ENCODE results near the gene AMN. TPM values are rescaled to one million over a fixed set of nuclear protein-coding genes. Genes with fewer than 3 reads are reported as not detected.

Gene AMN
- total RNA-seq, 2 experiments from 2014 or later: 0.17 TPM; not detected in 1

DNA sequence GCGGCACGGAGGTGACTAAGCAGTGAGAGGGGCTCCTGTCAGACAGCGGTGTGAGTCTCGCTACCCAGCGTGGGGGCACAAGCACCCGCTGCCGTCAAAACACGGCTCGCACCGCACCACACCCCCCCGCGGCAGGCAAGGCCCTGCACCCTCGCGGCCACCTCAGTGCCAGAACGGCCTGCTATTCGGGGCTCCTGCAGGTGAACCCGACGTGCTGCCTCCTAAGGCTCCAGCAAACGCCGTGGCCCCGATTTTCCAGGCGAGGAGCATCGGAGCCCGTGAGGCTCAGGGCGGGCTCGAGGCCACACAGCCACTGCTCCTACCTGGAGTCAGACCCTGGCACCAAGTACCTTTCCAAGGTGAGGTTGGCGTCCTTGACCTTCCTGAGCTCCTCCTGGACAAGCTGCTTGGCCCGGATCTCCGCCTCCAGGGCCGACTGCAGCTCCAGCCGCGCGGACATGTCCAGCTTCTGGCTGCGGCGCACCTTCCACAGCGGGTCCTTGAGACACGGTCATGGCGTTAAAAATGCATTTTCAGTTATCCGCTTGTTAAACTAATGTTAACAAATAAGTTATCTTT, 41.8 kb downstream of the AMN start:
- ChIA-PET CTCF (interaction anchor here (0.6 kb wide), 1 partner anchor 16 kb away, joined by 3 read pairs; no protein-coding TSS in a partner anchor), POLR2A (no interaction called here)
- intact Hi-C loops (cut with micrococcal nuclease): no loop called here
- H3K27me3 Mint-ChIP-seq: no peaks in the 10 kb centered on the region
- no peak for DNase-seq
- no peaks in the 10 kb centered on the region for H3K4me1 Mint-ChIP-seq (ENCODE audit: low read depth)
- no peak overlapping the region for H3K27ac Mint-ChIP-seq
- H3K4me3 Mint-ChIP-seq: no peak overlapping the region
- no peaks in the 10 kb centered on the region for H3K9me3 Mint-ChIP-seq
- H3K36me3 Mint-ChIP-seq: no peaks in the 10 kb centered on the region

DNA sequence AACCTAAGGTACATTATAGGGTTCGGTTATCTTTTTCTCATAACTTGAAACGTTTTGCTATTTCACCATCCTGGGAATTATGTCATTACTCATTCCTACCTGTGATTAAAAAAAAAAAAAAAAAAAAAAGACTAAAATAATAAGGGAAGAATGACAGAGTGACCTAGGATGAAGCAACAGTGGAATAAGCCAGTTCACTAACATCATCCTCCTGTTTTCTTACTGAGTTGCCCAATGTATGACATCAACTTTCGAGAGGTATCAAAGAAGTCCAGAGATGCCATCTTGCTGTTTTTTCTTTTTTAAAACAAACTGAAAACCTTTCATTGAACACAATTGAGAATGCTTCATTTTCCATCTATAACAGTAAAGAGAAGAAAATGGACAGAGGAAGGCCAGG, 42.8 kb downstream of the AMN start:
- H3K9me3 Mint-ChIP-seq: no peaks in the 10 kb centered on the region
- intact Hi-C loops (cut with micrococcal nuclease): no loop called here
- ChIA-PET POLR2A (no interaction called here), CTCF (no interaction called here)
- H3K27me3 Mint-ChIP-seq: no peaks in the 10 kb centered on the region
- no peaks in the 10 kb centered on the region for H3K4me1 Mint-ChIP-seq (ENCODE audit: low read depth)
- H3K36me3 Mint-ChIP-seq: no peaks in the 10 kb centered on the region
- no peak overlapping the region for H3K27ac Mint-ChIP-seq
- DNase-seq: no peak
- no peak overlapping the region for H3K4me3 Mint-ChIP-seq

DNA sequence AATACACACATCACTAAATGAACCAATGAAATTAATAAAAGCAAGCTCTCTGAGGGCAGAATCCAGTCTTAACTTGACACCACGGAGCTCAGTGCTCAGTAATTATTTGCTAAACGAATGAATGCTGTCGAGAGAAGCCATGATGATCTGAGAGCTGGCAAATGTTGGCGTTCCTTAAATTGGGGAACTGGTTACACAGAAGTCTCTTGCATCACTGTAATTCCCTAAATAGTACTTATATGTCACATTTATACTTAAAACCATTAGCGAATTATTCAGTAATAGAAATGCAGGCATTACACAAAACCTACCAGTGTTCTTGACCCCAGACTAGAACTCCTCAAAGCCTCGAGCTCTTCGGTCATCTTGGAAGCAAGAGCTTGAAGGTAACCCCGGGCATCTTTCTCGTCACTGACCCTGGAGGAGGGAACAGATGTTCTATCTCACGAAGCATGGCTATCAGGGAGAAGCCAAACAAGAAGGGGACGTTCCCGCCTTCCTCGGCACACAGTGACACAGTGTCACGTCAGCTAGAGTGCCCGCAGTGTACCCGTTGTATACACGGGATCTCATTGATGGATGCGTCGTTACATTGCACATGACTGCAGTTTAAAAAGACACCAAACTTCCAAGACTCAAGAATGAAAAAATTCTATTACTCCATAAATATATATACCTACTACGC, 43.6 kb downstream of the AMN start:
- ChIA-PET CTCF (no interaction called here), POLR2A (no interaction called here)
- Mint-ChIP-seq H3K9me3 (no peaks in the 10 kb centered on the region), H3K36me3 (no peaks in the 10 kb centered on the region), H3K4me1 (ENCODE audit: low read depth) (no peaks in the 10 kb centered on the region), H3K27ac (no peak overlapping the region), H3K4me3 (no peak overlapping the region), H3K27me3 (no peaks in the 10 kb centered on the region)
- intact Hi-C loops (cut with micrococcal nuclease): no loop called here
- no peak for DNase-seq

DNA sequence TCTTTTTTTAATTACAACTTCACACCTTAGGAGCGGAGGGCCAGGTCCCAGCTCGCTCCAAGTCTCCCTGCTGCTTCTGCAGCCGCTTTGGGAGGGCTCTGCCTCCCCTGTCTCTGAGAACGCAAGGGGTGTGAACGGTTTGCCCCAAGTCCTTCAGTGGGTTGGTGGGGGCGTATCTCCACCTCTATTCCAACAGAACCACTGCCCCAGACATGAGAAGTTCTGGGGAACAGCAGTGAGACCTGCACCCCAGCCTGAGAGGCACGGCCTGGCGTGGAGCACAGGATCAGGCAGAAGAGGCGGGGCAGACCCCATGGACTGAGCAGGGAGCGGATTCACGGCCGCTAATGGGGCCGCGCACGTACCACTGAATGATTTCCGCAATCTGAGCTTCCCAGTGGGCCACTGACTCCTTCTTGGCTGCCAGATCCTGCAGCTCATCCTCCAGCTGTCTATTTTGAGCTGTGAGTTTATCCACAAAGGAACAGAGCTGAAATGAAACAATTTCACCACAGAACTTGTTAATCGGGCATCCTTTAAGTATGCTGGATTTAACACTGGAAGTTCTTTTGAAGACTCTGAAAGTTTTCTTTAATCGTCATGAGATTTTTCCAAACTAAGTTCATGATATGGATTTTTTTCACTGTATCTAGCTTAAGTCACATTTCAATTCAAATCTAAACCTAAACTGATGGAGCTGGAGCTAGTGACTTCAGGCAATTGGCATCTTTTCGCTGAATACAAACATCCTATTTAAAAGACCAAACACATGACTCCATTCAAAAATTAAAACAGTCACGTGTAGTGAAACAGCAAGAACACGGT, 44.4 kb downstream of the AMN start:
- no peaks in the 10 kb centered on the region for H3K9me3 Mint-ChIP-seq
- no peak overlapping the region for H3K27ac Mint-ChIP-seq
- H3K4me1 Mint-ChIP-seq (ENCODE audit: low read depth): no peaks in the 10 kb centered on the region
- no peak overlapping the region for H3K4me3 Mint-ChIP-seq
- ChIA-PET POLR2A (no interaction called here), CTCF (no interaction called here)
- H3K27me3 Mint-ChIP-seq: no peaks in the 10 kb centered on the region
- intact Hi-C loops (cut with micrococcal nuclease): no loop called here
- H3K36me3 Mint-ChIP-seq: no peaks in the 10 kb centered on the region
- DNase-seq: no peak

DNA sequence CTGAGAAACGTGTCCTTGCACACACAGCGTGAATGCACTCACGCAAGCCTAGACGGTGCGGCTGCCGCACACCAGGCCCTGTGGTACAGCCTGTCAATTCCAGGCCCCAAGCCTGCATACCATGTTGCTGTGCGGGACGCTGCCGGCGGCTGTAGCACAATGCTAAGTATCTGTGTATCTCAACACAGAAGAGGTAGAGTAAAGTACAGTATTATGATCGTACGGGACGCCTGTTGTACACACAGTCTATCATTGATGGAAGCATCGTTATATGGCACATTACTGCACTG, 45.0 kb downstream of the AMN start:
- no peaks in the 10 kb centered on the region for H3K27me3 Mint-ChIP-seq
- POLR2A ChIA-PET: no interaction called here
- no peak overlapping the region for H3K4me3 Mint-ChIP-seq
- intact Hi-C loops (cut with micrococcal nuclease): no loop called here
- no peaks in the 10 kb centered on the region for H3K9me3 Mint-ChIP-seq
- H3K36me3 Mint-ChIP-seq: no peaks in the 10 kb centered on the region
- H3K4me1 Mint-ChIP-seq (ENCODE audit: low read depth): no peaks in the 10 kb centered on the region
- DNase-seq: no peak
- H3K27ac Mint-ChIP-seq: no peak overlapping the region
- CTCF ChIA-PET: no interaction called here

DNA sequence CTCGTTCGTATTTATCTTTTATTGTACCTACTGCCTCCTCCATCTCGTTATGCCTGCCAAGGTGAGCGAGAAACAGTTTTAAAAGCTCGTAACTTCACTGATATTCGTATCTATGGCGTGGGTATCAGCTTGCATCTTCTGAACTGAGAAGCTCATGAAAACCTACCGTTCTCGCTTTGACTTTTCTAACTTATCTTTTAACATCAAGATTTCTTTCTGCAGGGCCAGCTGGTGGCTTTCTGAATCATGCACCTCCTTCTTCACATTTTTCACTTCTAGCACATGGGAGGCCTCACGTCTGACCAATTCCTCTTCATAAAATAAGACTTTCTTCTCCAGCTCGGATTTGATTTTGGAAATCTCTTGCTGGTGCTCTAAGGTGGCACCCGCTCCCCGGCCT, 45.8 kb downstream of the AMN start:
- intact Hi-C loops (cut with micrococcal nuclease): no loop called here
- no peaks in the 10 kb centered on the region for H3K4me1 Mint-ChIP-seq (ENCODE audit: low read depth)
- POLR2A ChIA-PET: no interaction called here
- no peak overlapping the region for H3K27ac Mint-ChIP-seq
- no peaks in the 10 kb centered on the region for H3K36me3 Mint-ChIP-seq
- DNase-seq: no peak
- CTCF ChIA-PET: interaction anchor here (0.5 kb wide), 1 partner anchor 136 kb away, joined by 4 read pairs; no protein-coding TSS in a partner anchor
- no peak overlapping the region for H3K4me3 Mint-ChIP-seq
- no peaks in the 10 kb centered on the region for H3K27me3 Mint-ChIP-seq
- H3K9me3 Mint-ChIP-seq: no peaks in the 10 kb centered on the region

DNA sequence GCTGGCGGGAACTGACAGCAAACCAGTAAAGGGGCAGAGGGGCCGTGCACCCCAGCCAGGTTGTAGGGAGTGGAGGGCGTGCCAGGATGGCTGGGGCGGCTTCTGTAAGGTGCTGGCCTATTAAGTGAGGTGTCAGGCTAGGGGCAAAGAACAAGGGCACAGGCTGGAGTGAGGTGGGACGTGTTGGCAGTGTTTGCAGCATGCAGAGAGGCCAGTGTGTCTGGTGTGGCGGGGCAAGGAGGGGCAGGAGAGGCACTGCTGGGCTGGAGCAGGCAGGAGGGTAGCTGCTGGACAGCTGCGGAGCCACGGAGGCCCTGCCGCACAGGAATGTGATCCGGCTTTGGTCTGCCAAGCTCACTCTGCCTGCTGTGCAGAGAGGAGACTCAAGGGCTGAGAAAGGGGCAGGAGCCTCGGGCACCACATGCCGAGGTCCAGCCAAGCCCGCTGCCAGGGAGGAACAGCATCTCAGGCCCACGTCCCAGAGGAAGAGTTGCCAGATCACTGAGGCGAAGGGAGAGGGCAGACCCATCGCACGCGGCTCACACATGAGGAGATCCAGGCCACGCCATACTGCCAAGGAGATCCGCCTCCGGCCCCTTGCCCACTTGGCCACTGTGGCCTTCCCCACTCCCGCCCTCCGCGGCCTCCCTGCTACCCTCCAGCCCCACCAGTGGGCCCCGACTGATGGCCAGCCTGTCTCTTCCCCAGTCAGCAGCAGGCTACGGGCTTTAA, 46.8 kb downstream of the AMN start:
- no peak overlapping the region for H3K27ac Mint-ChIP-seq
- DNase-seq: no peak
- no peaks in the 10 kb centered on the region for H3K4me1 Mint-ChIP-seq (ENCODE audit: low read depth)
- H3K9me3 Mint-ChIP-seq: no peaks in the 10 kb centered on the region
- H3K36me3 Mint-ChIP-seq: no peaks in the 10 kb centered on the region
- POLR2A ChIA-PET: no interaction called here
- intact Hi-C loops (cut with micrococcal nuclease): no loop called here
- no peaks in the 10 kb centered on the region for H3K27me3 Mint-ChIP-seq
- H3K4me3 Mint-ChIP-seq: no peak overlapping the region
- CTCF ChIA-PET: no interaction called here

DNA sequence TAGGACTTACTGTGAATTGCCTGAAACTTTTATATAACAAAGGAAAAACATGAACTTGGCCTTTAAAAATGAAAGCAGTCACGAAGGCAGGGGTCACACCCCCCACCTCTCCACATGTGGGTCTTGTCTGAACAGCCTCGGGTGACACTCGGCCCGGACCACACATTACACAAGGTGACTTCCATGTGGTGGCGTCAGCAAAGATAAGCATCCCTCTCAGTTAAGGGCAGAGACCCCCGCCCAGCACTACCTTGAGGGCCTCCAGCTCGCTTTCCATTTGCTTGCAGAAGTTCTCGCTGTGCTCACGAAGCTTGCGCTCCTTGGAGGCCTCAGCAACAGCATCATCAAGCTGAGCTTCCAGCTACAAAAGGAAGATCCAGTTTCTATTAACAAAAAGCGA, 47.4 kb downstream of the AMN start:
- intact Hi-C loops (cut with micrococcal nuclease): no loop called here
- Mint-ChIP-seq H3K4me1 (ENCODE audit: low read depth) (no peaks in the 10 kb centered on the region), H3K4me3 (no peak overlapping the region), H3K36me3 (no peaks in the 10 kb centered on the region), H3K27ac (no peak overlapping the region), H3K27me3 (no peaks in the 10 kb centered on the region), H3K9me3 (no peaks in the 10 kb centered on the region)
- ChIA-PET CTCF (no interaction called here), POLR2A (no interaction called here)
- DNase-seq: no peak

DNA sequence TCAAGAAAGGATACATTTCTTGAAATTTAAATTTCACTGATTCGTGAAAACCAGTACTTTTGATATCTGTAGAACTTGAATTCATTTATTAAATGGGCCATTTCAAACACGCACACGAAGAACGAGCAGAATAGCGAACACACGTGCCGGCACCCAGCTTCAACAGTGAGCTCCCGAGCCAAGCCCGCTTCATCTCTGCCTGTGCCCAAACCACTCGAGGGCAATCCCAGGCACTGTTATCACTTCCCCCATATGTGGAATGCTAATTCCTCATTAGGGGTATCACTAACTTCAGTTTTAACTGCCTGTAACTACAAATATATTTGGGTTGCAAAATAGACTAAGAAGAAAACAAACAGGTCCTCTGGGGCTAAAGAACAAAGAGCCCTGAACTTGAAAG, 48.0 kb downstream of the AMN start:
- Mint-ChIP-seq H3K27me3 (no peaks in the 10 kb centered on the region), H3K27ac (no peak overlapping the region), H3K36me3 (no peaks in the 10 kb centered on the region), H3K4me3 (no peak overlapping the region), H3K4me1 (ENCODE audit: low read depth) (no peaks in the 10 kb centered on the region), H3K9me3 (no peaks in the 10 kb centered on the region)
- CTCF ChIA-PET: interaction anchor here (0.6 kb wide), 1 partner anchor 376 kb away, joined by 4 read pairs; no protein-coding TSS in a partner anchor
- intact Hi-C loops (cut with micrococcal nuclease): no loop called here
- POLR2A ChIA-PET: no interaction called here
- no peak for DNase-seq

DNA sequence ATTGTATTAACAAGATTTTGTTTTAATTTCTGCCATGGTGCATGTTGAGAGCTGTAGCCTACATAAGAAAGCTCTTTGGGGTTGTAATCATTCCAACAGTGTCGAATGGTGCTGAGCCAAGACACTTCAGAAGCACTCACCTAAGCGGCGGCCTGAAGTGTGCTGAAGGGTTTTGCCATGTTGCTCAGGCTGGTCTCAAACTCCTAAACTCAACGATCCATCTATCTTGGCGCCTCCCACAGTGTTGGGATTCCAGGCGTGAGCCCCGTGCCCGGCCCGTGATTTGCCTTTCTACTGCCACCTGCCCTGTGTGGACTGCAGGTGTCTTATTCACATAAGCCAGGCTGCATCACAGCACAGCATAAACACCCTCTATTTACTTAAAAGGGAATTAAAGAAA, 48.9 kb downstream of the AMN start:
- H3K4me1 Mint-ChIP-seq (ENCODE audit: low read depth): no peaks in the 10 kb centered on the region
- H3K9me3 Mint-ChIP-seq: no peaks in the 10 kb centered on the region
- H3K4me3 Mint-ChIP-seq: no peak overlapping the region
- intact Hi-C loops (cut with micrococcal nuclease): no loop called here
- ChIA-PET CTCF (no interaction called here), POLR2A (no interaction called here)
- no peak overlapping the region for H3K27ac Mint-ChIP-seq
- no peak for DNase-seq
- no peaks in the 10 kb centered on the region for H3K27me3 Mint-ChIP-seq
- H3K36me3 Mint-ChIP-seq: no peaks in the 10 kb centered on the region

DNA sequence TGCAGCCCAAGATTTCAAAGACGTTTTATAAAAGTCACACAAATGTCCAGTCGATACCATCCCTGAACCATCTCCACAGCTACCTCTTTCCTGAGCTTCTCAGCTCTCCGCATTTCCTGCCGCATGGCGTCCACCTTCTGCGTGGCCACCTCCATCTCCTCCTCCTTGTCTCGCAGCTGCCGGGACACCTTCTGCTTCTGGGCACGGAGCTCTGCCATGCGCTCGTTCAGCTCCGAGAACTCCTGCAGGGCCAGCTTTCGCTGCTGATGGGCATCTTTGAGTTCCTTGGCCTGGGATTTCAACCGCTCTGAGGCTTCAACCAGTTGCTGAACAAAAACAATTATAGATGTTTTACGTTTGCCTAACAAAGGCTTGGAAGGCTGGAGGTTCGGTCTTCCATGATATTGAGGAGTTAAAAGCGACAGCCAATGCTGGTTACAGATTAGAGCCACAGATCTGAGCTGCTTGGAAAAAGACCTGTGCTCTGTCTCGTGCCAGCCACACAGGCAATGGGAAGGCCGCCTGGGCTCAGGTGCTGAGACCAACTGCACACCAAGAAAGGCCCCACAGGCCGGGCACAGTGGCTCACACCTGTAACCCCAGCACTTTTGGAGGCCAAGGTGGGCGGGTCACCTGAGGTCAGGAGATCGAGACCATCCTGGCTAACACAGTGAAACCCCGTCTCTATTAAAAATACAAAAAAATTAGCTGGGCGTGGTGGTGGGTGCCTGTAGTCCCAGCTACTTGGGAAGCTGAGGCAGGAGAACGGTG, 49.6 kb downstream of the AMN start:
- intact Hi-C loops (cut with micrococcal nuclease): no loop called here
- Mint-ChIP-seq H3K4me1 (ENCODE audit: low read depth) (no peaks in the 10 kb centered on the region), H3K27me3 (no peaks in the 10 kb centered on the region), H3K4me3 (no peak overlapping the region), H3K27ac (no peak overlapping the region), H3K9me3 (no peaks in the 10 kb centered on the region), H3K36me3 (no peaks in the 10 kb centered on the region)
- ChIA-PET POLR2A (no interaction called here), CTCF (interaction anchor here (0.6 kb wide), 1 partner anchor 11 kb away, joined by 3 read pairs; no protein-coding TSS in a partner anchor)
- no peak for DNase-seq

DNA sequence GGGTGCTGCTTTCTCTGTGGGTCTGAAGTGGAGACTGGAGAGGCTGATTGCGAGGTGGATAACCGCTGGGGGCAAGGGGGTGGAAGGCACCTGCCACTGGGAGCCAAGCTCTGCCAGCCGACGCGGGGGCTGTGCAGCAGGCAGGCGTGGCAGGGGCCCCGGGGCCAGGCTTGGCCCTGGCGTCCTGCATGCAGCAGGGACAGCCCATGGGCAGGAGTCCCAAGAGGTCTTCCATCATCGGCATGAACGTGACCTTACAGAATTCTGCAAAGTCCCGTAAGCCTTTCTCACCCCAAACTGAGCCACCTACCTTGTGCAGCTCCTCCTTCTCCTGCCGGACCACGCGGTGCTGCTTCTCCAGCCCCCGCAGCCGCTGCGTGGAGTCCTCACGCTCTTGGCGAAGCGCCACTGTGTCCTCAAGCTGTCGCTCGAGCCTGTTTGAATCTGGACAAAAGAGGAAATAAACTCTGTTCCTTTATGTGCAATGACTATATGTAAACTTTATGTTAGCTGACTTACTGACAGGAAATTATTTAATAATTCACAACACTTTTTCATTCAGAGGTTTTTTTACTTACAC, 51.3 kb downstream of the AMN start:
- Mint-ChIP-seq H3K27ac (no peak overlapping the region), H3K4me3 (no peak overlapping the region), H3K9me3 (no peaks in the 10 kb centered on the region), H3K27me3 (no peaks in the 10 kb centered on the region), H3K36me3 (no peaks in the 10 kb centered on the region), H3K4me1 (ENCODE audit: low read depth) (no peaks in the 10 kb centered on the region)
- CTCF ChIA-PET: no interaction called here
- intact Hi-C loops (cut with micrococcal nuclease): no loop called here
- DNase-seq: no peak
- POLR2A ChIA-PET: no interaction called here
